HG03571 (cell line): ENCODE data around the gene MAP4K3.
A peak's percentile ranks its signal among the peaks of the same experiment; 100 is the strongest.
"Not testable (repeated sequence)": the region's sequence is repeated elsewhere in the genome, so short reads cannot be mapped to it uniquely, and the experiment has no call there.

Experiments
- ATAC-seq: cut with Tn5 transposase; IDR thresholded peaks from one replicate; pipeline ENCODE4 v1.9.1; 2021; ENCODE audit not compliant: unreplicated experiment

The MAP4K3 gene

DNA sequence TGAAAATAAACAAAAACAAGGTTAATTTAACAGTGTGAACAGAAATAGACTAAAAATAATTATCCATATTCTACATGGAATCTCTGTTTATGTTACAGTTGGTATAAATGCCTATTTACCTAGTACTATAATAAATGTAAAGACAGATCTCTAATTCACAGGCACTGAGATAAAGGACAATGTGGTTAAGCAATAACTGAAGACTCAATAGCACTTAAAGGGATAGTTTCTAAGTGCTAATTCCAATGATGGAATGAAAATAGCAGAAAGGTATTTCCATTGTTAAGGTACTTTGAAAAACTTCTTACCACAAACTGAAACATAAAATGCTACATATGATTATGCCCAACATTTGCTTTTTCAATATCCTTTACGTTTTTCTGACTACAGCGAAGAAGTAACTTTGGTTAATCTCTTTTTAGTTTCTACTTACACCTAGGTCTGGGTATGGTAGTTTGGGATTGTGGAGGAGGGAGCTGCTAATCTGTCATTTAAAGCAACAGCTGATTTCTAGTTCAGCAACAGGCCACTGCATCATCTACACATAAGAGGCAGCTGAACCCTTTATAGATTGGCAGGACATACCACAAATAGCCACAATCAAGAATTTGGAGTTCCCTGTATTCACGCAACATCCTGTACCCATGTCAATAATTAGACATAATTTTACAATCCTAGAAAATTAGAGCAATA, 27.2 kb downstream of the MAP4K3 start:
- no peak for ATAC-seq

GRCh38 chr2:39408351-39409136, 28.5 kb downstream of the MAP4K3 start:
- ATAC-seq: no peak

GRCh38 chr2:39407516-39408296, 29.4 kb downstream of the MAP4K3 start:
- ATAC-seq: no peak

GRCh38 chr2:39405364-39405763, 31.7 kb downstream of the MAP4K3 start:
- ATAC-seq: no peak

DNA sequence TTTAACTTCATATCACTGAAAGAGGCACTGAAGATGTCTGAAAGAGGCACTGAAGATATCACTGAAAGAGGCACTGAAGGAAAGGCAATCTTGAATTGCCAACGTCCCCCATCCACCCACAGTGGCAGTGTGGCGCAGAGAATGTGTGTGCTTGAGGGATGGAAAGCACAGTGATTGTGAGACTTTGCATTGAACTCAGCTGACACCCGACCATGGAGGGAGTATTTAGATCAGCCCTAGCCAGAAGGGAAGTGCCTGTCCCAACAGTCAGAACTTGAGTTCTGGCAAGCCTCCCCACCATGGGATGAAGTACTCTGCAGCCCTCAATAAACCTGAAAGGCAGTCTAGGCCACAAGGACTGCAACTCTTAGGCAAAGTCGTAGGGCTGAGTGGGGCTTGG, 33.8 kb downstream of the MAP4K3 start:
- no peak for ATAC-seq

DNA sequence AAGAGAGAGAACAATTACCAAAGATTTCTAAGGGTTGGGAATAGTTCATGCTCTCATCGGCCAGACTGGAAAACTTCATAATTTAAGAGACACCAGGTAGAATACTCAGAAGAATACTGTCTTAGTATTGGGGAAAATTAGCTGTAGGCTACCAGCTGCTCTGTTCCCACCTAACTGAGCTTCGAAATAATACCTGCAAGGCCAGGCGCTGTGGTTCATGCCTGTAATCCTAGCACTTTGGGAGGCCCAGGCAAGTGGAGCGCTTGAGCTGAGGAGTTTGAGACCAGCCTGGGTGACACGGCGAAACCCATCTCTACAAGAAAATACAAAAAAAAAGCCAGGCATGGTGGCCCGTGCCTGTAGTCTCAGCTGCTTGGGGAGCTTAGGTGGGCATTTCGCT, 35.8 kb downstream of the MAP4K3 start:
- ATAC-seq: no peak

DNA sequence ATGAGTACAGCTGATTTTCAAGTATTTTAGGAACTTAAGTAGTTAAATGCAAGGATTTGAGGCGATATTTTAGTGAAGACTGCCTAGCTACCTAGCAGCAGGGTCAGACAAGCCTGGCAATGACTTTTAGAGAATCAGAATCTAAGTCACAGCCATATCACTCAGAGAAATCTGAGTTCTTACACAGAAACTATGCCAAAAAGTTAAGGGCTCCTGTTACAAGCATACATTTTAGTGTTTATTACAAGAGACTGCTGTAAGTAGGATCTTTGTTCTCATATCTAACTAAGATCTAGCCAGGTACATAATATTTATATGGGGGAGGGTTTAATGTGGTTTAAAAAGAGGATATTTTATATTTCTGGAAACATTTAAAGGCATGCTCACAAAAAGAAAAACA, 37.5 kb downstream of the MAP4K3 start:
- no peak for ATAC-seq

- ATAC-seq: no peak
These were observed 41.8 kb downstream of the MAP4K3 start for GRCh38 chr2:39395313-39395712.

DNA sequence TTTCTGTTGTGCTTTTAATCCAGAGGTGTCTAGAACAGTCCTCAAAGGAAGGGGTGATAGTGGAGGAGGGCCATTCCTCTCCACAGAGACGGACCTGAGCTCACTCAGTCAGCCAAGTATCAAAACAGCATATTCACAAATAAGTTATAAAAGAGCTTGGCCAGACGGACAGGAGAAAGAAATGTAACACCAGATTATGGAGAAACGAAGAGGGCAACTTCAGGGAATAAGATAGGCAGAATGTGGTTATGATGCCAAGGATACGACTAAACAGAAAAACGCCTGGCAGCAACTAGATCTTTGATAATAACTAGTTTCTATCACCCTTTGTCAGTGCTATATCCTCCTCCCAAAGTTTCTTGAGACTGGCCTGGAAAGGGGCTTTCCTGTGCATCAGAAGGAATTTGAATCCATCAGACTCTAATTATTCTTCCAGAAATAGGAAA, 42.5 kb downstream of the MAP4K3 start:
- ATAC-seq: no peak

DNA sequence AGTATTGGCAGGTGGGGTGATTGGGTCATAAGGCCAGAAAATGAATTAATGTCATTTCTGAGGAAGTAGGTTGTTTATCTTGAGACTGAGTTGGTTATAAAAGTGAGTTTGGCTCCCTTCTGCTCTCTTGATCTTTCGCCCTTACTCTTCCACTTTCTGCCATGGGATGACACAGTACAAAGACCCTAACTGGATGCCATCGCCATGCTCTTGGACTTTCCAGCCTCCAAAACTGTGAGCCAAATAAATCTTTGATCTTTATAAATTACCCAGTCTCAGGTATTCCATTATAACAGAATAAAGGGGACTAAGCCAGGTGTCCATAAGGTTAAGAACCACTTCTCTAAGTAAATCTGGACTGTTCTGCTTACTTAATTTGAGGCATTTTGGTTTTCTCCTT, 44.4 kb downstream of the MAP4K3 start:
- ATAC-seq: no peak

- no peak for ATAC-seq
These were observed 46.9 kb downstream of the MAP4K3 start for GRCh38 chr2:39390216-39390615.

DNA sequence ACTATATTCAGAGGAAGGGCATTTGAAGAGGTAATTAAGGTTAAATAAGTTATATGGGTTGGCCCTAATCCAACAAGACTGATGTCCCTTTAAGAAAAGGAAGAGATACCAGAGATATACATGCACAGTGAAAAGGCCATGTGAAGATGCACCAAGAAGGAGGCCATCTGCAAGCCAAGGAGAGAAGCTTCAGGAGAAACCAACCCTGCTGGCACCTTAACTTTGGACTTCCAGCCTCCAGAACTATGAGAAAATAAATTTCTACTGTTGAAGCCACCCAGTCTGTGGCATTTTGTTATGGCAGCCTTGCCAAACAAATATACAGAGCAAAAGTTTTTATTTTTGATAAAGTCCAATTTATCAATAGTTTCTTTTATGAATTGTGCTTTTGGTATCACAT, 51.0 kb downstream of the MAP4K3 start:
- ATAC-seq: no peak

GRCh38 chr2:39385172-39385571, 51.9 kb downstream of the MAP4K3 start:
- ATAC-seq: no peak

DNA sequence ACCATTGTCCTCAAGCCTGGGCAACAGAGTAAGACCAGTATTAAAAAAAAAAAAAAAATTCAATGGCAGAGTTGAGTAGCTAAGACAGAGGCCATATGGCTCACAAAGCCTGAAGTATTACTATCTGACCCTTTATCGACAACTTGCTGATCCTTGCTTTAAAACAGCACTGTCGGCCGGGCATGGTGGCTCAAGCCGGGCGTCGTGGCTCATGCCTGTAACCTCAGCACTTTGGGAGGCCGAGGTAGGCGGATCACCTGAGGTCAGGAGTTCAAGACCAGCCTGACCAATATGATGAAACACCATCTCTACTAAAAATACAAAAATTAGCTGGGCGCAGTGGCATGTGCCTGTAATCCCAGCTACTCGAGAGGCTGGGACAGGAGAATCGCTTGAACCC, 53.0 kb downstream of the MAP4K3 start:
- ATAC-seq: not testable (repeated sequence)

- no peak for ATAC-seq
These were observed 53.9 kb downstream of the MAP4K3 start for GRCh38 chr2:39383146-39383545.

DNA sequence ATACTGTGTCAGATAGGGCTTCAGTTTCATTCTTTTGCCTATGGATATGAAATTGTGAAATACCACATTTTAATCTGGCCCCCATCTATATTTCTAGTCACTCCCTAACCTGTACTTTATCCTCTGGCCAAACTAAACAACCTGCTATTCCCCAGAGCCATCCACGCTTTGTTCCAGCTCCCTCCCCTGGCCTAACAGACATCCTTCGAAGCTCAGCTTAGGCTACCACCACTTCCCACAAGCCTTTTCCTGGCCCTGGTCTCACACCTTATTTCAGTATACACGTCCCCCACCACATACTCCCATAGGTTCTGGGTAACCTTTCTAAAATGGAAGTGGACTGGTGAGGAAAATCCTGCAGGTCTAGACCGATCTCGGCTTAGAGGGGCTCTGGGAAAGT, 55.4 kb downstream of the MAP4K3 start:
- no peak for ATAC-seq

GRCh38 chr2:39380525-39381150, 56.4 kb downstream of the MAP4K3 start:
- ATAC-seq: no peak

GRCh38 chr2:39379643-39380524, 57.2 kb downstream of the MAP4K3 start:
- ATAC-seq: peak; percentile 58

DNA sequence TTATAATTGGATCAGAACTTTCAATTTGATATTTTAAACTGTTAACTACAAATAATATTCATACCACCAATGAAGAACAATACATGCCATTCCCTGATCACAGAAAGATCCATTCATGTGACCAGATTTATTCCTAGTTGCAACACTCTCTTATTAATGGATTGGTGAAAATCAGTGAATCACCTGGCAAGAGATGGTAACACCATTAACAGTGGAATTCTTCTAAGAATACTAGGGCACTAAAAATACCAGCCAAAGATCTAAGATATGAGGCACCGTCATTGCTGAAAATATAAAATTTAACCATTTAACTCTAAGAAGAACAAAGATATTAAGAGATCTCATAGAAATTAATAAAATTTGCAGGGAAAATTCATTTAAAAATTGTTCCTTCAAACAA, 58.1 kb downstream of the MAP4K3 start:
- ATAC-seq: no peak

DNA sequence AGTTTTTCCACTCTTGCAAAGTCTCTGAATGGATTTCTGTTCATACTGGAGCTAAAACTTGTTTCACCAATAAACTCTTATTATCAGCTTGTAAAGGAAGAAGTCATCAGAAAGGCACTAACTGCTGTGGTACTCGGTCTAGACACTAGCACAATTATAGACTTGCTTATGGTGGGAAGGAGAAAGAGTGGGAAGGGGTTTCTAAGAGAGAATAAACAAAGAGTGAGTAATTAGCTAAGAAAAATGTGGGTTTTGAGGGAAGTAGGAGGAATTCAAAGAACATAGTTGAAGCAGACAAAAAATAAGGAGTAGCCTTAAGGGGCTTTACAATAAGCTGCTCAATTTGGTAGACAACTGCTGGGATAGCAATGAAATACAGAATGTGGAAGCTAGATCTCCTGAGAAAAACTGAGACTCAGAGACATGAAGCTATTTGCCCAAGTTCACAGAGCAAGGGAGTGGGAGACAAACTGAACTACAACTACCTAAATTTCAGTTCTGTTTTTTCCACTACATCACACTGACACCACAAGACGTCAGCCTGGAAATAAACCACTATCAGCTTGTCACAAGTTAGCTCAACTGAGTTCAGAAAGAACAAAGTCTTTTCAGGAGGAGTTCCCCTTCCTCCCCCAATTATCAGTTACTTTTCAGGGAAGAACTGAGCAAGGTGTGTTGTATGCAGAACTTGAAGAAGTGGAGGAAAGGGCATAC, 59.7 kb downstream of the MAP4K3 start:
- ATAC-seq: peak; percentile 73
